Measurements from ENCODE around the gene ZNF26.

Gene ZNF26

DNA sequence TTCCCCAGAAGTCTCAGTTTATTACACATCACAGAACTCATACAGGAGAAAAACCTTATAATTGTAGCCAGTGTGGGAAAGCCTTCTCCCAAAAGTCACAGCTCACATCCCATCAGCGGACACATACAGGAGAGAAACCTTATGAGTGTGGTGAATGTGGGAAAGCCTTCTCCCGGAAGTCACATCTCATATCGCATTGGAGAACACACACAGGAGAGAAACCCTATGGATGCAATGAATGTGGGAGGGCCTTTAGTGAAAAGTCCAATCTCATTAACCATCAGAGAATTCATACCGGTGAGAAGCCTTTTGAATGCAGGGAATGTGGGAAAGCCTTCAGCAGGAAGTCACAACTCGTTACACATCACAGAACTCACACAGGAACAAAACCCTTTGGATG lies 71.3 kb downstream of the ZNF26 start:
- TF ChIP-seq PPARA (CRISPR knock-in tag; IDR thresholded peaks at IDR 0.05; ENCODE audit: borderline replicate concordance) (no peak), ZNF8 (CRISPR knock-in tag; IDR thresholded peaks at IDR 0.05) (no peak), ISL1 (CRISPR knock-in tag; IDR thresholded peaks at IDR 0.05) (no peak), ZNF70 (CRISPR knock-in tag; IDR thresholded peaks at IDR 0.05) (no peak), BACH2 (CRISPR knock-in tag; IDR thresholded peaks at IDR 0.05; ENCODE audit: borderline replicate concordance) (no peak), GLIS3 (CRISPR knock-in tag; IDR thresholded peaks at IDR 0.05) (no peak), TCF4 (CRISPR knock-in tag; IDR thresholded peaks at IDR 0.05; ENCODE audit: borderline replicate concordance) (no peak), ZFP30 (CRISPR knock-in tag; IDR thresholded peaks at IDR 0.05) (no peak), ESRRG (CRISPR knock-in tag; IDR thresholded peaks at IDR 0.05) (no peak), ZNF565 (CRISPR knock-in tag; conservative IDR thresholded peaks at IDR 0.05; ENCODE audit: low read depth) (no peak), ARNTL (CRISPR knock-in tag; IDR thresholded peaks at IDR 0.05; ENCODE audit: borderline replicate concordance, low read depth) (no peak)
- TF ChIP-seq, protein P1, sequence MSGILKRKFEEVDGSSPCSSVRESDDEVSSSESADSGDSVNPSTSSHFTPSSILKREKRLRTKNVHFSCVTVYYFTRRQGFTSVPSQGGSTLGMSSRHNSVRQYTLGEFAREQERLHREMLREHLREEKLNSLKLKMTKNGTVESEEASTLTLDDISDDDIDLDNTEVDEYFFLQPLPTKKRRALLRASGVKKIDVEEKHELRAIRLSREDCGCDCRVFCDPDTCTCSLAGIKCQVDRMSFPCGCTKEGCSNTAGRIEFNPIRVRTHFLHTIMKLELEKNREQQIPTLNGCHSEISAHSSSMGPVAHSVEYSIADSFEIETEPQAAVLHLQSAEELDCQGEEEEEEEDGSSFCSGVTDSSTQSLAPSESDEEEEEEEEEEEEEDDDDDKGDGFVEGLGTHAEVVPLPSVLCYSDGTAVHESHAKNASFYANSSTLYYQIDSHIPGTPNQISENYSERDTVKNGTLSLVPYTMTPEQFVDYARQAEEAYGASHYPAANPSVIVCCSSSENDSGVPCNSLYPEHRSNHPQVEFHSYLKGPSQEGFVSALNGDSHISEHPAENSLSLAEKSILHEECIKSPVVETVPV (CRISPR knock-in tag; IDR thresholded peaks at IDR 0.05) = no peak
- TF ChIP-seq, protein P2, sequence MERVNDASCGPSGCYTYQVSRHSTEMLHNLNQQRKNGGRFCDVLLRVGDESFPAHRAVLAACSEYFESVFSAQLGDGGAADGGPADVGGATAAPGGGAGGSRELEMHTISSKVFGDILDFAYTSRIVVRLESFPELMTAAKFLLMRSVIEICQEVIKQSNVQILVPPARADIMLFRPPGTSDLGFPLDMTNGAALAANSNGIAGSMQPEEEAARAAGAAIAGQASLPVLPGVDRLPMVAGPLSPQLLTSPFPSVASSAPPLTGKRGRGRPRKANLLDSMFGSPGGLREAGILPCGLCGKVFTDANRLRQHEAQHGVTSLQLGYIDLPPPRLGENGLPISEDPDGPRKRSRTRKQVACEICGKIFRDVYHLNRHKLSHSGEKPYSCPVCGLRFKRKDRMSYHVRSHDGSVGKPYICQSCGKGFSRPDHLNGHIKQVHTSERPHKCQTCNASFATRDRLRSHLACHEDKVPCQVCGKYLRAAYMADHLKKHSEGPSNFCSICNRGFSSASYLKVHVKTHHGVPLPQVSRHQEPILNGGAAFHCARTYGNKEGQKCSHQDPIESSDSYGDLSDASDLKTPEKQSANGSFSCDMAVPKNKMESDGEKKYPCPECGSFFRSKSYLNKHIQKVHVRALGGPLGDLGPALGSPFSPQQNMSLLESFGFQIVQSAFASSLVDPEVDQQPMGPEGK (CRISPR knock-in tag; IDR thresholded peaks at IDR 0.05; ENCODE audit: borderline replicate concordance) = no peak
- no peak for ATAC-seq

DNA sequence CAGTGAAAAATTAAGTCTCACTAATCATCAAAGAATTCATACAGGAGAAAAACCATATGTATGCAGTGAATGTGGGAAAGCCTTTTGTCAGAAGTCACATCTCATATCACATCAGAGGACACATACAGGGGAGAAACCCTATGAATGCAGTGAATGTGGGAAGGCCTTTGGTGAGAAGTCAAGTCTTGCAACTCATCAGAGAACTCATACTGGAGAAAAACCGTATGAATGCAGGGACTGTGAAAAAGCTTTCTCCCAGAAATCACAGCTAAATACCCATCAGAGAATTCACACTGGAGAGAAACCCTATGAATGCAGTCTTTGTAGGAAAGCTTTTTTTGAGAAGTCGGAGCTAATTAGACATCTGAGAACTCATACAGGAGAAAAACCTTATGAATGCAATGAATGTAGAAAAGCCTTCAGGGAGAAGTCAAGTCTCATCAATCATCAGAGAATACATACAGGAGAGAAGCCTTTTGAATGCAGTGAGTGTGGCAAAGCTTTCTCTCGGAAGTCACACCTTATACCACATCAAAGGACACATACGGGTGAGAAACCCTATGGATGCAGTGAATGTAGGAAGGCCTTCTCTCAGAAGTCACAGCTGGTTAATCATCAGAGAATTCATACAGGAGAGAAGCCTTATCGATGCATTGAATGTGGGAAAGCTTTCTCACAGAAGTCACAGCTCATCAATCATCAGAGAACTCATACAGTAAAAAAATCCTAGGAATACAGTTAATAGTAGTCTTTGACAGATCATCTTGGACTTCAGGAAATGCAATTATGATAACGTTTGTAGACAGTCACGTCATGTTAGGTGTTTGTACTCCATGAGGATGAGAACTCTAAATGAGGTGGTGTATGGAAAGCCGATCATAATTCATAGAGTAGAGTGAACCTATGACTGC lies 72.3 kb downstream of the ZNF26 start:
- TF ChIP-seq ZC3H10 (CRISPR knock-in tag; IDR thresholded peaks at IDR 0.05) (no peak), ZNF8 (CRISPR knock-in tag; IDR thresholded peaks at IDR 0.05) (no peak), BACH2 (CRISPR knock-in tag; IDR thresholded peaks at IDR 0.05; ENCODE audit: borderline replicate concordance) (no peak), ZFP30 (CRISPR knock-in tag; IDR thresholded peaks at IDR 0.05) (no peak), RARB (CRISPR knock-in tag; IDR thresholded peaks at IDR 0.05) (no peak), PPARA (CRISPR knock-in tag; IDR thresholded peaks at IDR 0.05; ENCODE audit: borderline replicate concordance) (no peak), ISL1 (CRISPR knock-in tag; IDR thresholded peaks at IDR 0.05) (no peak), ZNF70 (CRISPR knock-in tag; IDR thresholded peaks at IDR 0.05) (no peak)
- TF ChIP-seq, protein P2 (CRISPR knock-in tag; IDR thresholded peaks at IDR 0.05; ENCODE audit: borderline replicate concordance) = no peak
- no peak for ATAC-seq

DNA sequence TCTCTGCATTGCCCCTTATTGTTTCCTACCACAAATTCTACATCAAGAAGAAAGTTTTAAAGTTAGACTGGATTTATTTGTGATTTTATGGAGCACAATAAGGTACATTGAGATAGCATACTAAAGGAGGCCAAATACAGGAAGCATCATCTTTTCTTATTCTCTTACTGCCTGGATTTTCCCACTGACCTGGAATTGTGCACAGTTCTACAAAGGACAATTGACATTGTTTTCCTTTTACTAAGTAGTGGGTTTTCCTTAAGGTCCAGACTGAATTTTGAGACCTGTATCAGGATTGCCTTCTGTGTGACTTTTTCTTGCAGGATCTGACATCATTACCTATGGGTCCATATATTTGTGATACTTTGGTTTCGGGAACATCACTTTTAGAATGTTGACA lies 75.8 kb downstream of the ZNF26 start:
- ATAC-seq = no peak
- TF ChIP-seq TCF4 (CRISPR knock-in tag; IDR thresholded peaks at IDR 0.05; ENCODE audit: borderline replicate concordance) (no peak), OSR1 (CRISPR knock-in tag; IDR thresholded peaks at IDR 0.05) (no peak), ZC3H10 (CRISPR knock-in tag; IDR thresholded peaks at IDR 0.05) (no peak), ESRRG (CRISPR knock-in tag; IDR thresholded peaks at IDR 0.05) (no peak), ZNF70 (CRISPR knock-in tag; IDR thresholded peaks at IDR 0.05) (no peak), SNAI2 (CRISPR knock-in tag; IDR thresholded peaks at IDR 0.05) (no peak), ZNF565 (CRISPR knock-in tag; conservative IDR thresholded peaks at IDR 0.05; ENCODE audit: low read depth) (no peak), GLIS3 (CRISPR knock-in tag; IDR thresholded peaks at IDR 0.05) (no peak), ZNF8 (CRISPR knock-in tag; IDR thresholded peaks at IDR 0.05) (no peak)
- TF ChIP-seq, protein P3, sequence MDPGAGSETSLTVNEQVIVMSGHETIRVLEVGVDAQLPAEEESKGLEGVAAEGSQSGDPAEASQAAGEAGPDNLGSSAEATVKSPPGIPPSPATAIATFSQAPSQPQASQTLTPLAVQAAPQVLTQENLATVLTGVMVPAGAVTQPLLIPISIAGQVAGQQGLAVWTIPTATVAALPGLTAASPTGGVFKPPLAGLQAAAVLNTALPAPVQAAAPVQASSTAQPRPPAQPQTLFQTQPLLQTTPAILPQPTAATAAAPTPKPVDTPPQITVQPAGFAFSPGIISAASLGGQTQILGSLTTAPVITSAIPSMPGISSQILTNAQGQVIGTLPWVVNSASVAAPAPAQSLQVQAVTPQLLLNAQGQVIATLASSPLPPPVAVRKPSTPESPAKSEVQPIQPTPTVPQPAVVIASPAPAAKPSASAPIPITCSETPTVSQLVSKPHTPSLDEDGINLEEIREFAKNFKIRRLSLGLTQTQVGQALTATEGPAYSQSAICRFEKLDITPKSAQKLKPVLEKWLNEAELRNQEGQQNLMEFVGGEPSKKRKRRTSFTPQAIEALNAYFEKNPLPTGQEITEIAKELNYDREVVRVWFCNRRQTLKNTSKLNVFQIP (CRISPR knock-in tag; IDR thresholded peaks at IDR 0.05; ENCODE audit: borderline replicate concordance, low read depth) = no peak
- TF ChIP-seq, protein P2 (CRISPR knock-in tag; IDR thresholded peaks at IDR 0.05; ENCODE audit: borderline replicate concordance) = no peak
- TF ChIP-seq, protein P4, sequence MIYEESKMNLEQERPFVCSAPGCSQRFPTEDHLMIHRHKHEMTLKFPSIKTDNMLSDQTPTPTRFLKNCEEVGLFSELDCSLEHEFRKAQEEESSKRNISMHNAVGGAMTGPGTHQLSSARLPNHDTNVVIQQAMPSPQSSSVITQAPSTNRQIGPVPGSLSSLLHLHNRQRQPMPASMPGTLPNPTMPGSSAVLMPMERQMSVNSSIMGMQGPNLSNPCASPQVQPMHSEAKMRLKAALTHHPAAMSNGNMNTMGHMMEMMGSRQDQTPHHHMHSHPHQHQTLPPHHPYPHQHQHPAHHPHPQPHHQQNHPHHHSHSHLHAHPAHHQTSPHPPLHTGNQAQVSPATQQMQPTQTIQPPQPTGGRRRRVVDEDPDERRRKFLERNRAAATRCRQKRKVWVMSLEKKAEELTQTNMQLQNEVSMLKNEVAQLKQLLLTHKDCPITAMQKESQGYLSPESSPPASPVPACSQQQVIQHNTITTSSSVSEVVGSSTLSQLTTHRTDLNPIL (CRISPR knock-in tag; IDR thresholded peaks at IDR 0.05; ENCODE audit: low read depth) = no peak
- TF ChIP-seq, protein P5, sequence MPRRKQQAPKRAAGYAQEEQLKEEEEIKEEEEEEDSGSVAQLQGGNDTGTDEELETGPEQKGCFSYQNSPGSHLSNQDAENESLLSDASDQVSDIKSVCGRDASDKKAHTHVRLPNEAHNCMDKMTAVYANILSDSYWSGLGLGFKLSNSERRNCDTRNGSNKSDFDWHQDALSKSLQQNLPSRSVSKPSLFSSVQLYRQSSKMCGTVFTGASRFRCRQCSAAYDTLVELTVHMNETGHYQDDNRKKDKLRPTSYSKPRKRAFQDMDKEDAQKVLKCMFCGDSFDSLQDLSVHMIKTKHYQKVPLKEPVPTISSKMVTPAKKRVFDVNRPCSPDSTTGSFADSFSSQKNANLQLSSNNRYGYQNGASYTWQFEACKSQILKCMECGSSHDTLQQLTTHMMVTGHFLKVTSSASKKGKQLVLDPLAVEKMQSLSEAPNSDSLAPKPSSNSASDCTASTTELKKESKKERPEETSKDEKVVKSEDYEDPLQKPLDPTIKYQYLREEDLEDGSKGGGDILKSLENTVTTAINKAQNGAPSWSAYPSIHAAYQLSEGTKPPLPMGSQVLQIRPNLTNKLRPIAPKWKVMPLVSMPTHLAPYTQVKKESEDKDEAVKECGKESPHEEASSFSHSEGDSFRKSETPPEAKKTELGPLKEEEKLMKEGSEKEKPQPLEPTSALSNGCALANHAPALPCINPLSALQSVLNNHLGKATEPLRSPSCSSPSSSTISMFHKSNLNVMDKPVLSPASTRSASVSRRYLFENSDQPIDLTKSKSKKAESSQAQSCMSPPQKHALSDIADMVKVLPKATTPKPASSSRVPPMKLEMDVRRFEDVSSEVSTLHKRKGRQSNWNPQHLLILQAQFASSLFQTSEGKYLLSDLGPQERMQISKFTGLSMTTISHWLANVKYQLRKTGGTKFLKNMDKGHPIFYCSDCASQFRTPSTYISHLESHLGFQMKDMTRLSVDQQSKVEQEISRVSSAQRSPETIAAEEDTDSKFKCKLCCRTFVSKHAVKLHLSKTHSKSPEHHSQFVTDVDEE (CRISPR knock-in tag; IDR thresholded peaks at IDR 0.05) = no peak
- TF ChIP-seq, protein P1 (CRISPR knock-in tag; IDR thresholded peaks at IDR 0.05) = no peak

All from SK-N-SH treated with all-trans-retinoic acid at 6 μM for 48 hours (cell line).